Measurements from ENCODE around the gene MAPK8IP1.

MAPK8IP1 gene

DNA sequence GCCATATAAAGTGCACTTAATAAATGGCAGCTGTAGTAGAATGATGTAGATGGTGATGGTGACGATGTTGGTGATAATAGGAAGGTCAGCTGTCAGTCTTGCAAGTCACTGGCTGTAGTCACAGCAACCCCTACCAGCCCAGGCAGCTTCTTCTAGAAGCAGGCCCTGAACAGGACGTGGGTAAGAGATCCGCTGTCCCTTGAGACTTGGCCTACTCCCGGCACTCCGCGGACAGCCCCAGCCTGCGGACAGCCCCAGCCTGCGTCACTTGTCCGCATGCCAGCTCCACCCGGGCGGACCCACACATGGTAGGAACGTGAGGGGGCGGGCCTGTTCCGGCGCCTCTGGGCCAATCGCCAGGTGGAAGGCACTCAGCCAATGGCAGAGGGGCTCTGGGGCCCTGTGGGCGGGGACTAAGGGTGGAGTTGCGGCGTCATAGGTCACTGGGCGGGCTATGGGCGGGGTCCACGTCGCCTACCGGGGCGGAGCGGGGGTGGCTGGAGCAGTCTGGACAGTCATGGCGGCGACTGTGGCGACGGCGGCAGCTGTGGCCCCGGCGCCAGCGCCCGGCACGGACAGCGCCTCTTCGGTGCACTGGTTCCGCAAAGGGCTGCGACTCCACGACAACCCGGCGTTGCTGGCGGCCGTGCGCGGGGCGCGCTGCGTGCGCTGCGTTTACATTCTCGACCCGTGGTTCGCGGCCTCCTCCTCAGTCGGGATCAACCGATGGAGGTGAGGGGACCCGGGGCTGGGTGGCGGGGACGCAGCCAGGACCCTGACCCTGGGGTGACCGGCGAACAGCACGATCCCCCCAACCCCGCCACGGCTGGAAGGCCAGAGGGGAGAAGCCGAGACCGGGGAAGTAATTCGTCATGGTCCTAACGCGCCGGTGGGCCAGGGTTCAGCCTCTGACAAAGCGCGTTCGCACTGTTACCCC is 38.2 kb upstream of the MAPK8IP1 start, which contains the start of gene CRY2:
Gene CRY2, plus strand, starts transcription at position 502 of the 937 bp plus-strand sequence. Its CDS starts 16 bp downstream, at position 518.
- H3K27ac Mint-ChIP-seq: no peak within 1 kb of the TSS
- peak within 1 kb of the TSS; percentile 90 for H3K4me3 Mint-ChIP-seq
- TF ChIP-seq, protein P1, sequence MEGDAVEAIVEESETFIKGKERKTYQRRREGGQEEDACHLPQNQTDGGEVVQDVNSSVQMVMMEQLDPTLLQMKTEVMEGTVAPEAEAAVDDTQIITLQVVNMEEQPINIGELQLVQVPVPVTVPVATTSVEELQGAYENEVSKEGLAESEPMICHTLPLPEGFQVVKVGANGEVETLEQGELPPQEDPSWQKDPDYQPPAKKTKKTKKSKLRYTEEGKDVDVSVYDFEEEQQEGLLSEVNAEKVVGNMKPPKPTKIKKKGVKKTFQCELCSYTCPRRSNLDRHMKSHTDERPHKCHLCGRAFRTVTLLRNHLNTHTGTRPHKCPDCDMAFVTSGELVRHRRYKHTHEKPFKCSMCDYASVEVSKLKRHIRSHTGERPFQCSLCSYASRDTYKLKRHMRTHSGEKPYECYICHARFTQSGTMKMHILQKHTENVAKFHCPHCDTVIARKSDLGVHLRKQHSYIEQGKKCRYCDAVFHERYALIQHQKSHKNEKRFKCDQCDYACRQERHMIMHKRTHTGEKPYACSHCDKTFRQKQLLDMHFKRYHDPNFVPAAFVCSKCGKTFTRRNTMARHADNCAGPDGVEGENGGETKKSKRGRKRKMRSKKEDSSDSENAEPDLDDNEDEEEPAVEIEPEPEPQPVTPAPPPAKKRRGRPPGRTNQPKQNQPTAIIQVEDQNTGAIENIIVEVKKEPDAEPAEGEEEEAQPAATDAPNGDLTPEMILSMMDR (IDR thresholded peaks at IDR 0.05): no peak
- peaks cover 13% of the 10 kb centered on the region for H3K9me3 Mint-ChIP-seq
- peak; percentile 100 for DNase-seq
- H3K36me3 Mint-ChIP-seq (ENCODE audit: low read depth): no peaks in the 10 kb centered on the region
- peaks cover 51% of the 10 kb centered on the region for H3K27me3 Mint-ChIP-seq (ENCODE audit: low read depth, poor library complexity)
- peaks cover 19% of the 10 kb centered on the region for H3K4me1 Mint-ChIP-seq

DNA sequence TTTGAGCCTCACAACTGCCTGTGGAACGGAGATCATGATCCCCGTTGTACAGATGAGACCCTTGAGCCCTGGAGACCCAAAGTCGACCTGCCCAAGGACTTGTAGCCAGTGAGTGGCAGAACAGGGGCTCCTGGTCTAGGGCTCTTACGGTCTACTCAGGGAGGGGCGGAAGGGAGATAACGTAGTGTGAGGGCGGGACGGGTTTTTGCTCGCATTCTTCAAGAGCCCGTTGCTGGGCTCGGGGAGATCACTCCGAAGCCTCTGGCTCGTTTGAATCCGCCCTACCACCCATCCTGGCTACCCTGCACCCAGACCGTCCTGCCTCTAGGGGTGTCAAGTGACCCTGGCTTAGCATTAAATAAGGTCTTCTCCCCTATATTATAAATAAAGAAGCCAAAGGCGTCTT is 37.5 kb upstream of the MAPK8IP1 start:
- peak; percentile 44 for DNase-seq
- H3K4me3 Mint-ChIP-seq: peak overlapping the region; percentile 90
- no peak overlapping the region for H3K27ac Mint-ChIP-seq
- peaks cover 19% of the 10 kb centered on the region for H3K4me1 Mint-ChIP-seq
- H3K9me3 Mint-ChIP-seq: peaks cover 8% of the 10 kb centered on the region
- no peaks in the 10 kb centered on the region for H3K36me3 Mint-ChIP-seq (ENCODE audit: low read depth)
- TF ChIP-seq, protein P1 (IDR thresholded peaks at IDR 0.05): no peak
- peaks cover 45% of the 10 kb centered on the region for H3K27me3 Mint-ChIP-seq (ENCODE audit: low read depth, poor library complexity)

DNA sequence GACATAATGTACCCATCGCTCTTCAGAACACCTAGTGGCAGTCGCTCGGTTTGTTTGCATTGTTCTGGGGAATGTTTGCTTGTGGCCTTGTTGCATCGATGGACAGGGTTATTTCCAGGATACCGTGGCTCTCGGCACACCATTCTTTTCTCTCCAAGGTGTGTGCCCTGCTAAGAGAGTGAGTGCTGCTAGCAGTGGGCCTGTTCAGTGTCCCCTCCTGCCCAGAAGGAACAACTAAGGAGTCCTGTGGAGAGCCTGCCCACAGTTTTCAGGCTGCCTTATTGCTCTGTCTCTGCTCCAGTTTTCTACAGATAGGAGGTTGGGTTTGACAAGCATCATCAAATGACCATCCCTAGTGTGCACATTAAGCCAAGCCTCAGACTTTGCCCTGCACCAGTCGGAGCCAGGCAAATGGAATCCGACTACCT is 36.8 kb upstream of the MAPK8IP1 start:
- peak overlapping the region; percentile 90 for H3K4me3 Mint-ChIP-seq
- H3K9me3 Mint-ChIP-seq: peaks cover 5% of the 10 kb centered on the region
- DNase-seq: no peak
- no peak overlapping the region for H3K27ac Mint-ChIP-seq
- TF ChIP-seq, protein P1 (IDR thresholded peaks at IDR 0.05): no peak
- no peaks in the 10 kb centered on the region for H3K36me3 Mint-ChIP-seq (ENCODE audit: low read depth)
- H3K4me1 Mint-ChIP-seq: peaks cover 14% of the 10 kb centered on the region
- peaks cover 38% of the 10 kb centered on the region for H3K27me3 Mint-ChIP-seq (ENCODE audit: low read depth, poor library complexity)

DNA sequence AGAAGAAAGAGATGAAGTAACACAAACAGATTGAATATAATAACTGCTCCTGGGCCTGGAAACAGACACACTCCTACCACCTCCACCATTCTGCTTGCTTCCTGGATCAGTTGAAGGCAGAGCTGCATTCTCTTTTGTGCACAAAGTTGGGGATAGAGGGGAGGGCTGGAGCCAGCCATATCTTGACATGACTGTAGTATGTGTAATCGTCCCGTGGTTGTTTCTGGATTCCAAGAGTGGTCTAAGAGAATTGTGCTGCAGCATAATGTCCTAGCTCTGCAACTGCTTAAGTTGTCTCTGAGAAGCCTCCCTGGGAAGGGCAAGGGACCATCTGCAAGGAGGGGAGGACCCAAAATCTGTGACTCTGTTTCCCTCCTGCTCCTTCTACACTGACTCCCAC is 35.0 kb upstream of the MAPK8IP1 start:
- peaks cover 24% of the 10 kb centered on the region for H3K4me1 Mint-ChIP-seq
- H3K9me3 Mint-ChIP-seq: peaks cover 5% of the 10 kb centered on the region
- peaks cover 20% of the 10 kb centered on the region for H3K27me3 Mint-ChIP-seq (ENCODE audit: low read depth, poor library complexity)
- H3K27ac Mint-ChIP-seq: no peak overlapping the region
- H3K4me3 Mint-ChIP-seq: no peak overlapping the region
- H3K36me3 Mint-ChIP-seq (ENCODE audit: low read depth): no peaks in the 10 kb centered on the region
- TF ChIP-seq, protein P1 (IDR thresholded peaks at IDR 0.05): no peak
- no peak for DNase-seq

DNA sequence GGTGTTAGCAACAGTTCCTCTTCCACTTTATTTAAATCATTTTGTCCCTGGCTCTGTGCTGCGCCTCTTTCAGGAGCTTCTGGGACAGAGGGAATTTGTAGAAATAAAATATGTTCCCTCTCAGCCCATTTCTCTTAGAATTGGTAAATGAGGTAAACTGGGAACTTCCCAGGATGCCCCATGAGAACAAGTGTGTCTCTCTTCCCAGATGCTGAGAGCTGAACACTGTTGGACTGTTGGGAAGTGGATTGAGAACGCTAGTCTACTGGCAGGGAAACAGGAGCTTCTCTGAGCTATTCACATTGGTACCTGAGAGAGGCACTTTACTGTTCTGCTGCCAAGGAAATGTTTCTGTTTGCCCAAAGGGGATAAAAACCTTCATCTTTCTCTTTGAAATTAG is 34.2 kb upstream of the MAPK8IP1 start:
- H3K9me3 Mint-ChIP-seq: peaks cover 5% of the 10 kb centered on the region
- no peaks in the 10 kb centered on the region for H3K36me3 Mint-ChIP-seq (ENCODE audit: low read depth)
- DNase-seq: no peak
- TF ChIP-seq, protein P1 (IDR thresholded peaks at IDR 0.05): no peak
- H3K4me3 Mint-ChIP-seq: peak overlapping the region; percentile 28
- peaks cover 13% of the 10 kb centered on the region for H3K27me3 Mint-ChIP-seq (ENCODE audit: low read depth, poor library complexity)
- H3K4me1 Mint-ChIP-seq: peaks cover 24% of the 10 kb centered on the region
- no peak overlapping the region for H3K27ac Mint-ChIP-seq

Measured in nephron progenitor cell (in vitro differentiated cells).